GM21825 (cell line): Measurements from ENCODE around the gene SELENOP.
"Not testable (repeated sequence)": the region's sequence is repeated elsewhere in the genome, so short reads cannot be mapped to it uniquely, and the experiment has no call there.

Experiments
- ATAC-seq: cut with Tn5 transposase; IDR thresholded peaks from one replicate; pipeline ENCODE4 v1.9.1; 2021; ENCODE audit warnings: mild to moderate bottlenecking, moderate library complexity; ENCODE audit not compliant: unreplicated experiment

Gene SELENOP

GRCh38 chr5:42828671-42829070 lies 17.0 kb upstream of the SELENOP start:
- ATAC-seq, result no peak

GRCh38 chr5:42826757-42827515 lies 15.2 kb upstream of the SELENOP start:
- ATAC-seq, result no peak

GRCh38 chr5:42825422-42826148 lies 13.9 kb upstream of the SELENOP start:
- no peak for ATAC-seq

GRCh38 chr5:42824347-42824976 lies 12.8 kb upstream of the SELENOP start:
- no peak for ATAC-seq

GRCh38 chr5:42822548-42822947 lies 10.9 kb upstream of the SELENOP start:
- no peak for ATAC-seq

- ATAC-seq, result no peak
Observed at GRCh38 chr5:42819745-42820144, 8.1 kb upstream of the SELENOP start.

- ATAC-seq, result not testable (repeated sequence)
Observed at GRCh38 chr5:42816546-42816945, 4.9 kb upstream of the SELENOP start.

GRCh38 chr5:42813533-42813932 lies 1.8 kb upstream of the SELENOP start:
- no peak for ATAC-seq

- ATAC-seq, result no peak
Observed at GRCh38 chr5:42812620-42813019, 928 bp upstream of the SELENOP start.

GRCh38 chr5:42810834-42811590 lies 680 bp downstream of the SELENOP start:
- no peak for ATAC-seq

GRCh38 chr5:42808888-42809611 lies 2.6 kb downstream of the SELENOP start:
- ATAC-seq, result no peak

- ATAC-seq, result no peak
Observed at GRCh38 chr5:42807722-42808447, 3.8 kb downstream of the SELENOP start.

- no peak for ATAC-seq
Observed at GRCh38 chr5:42806701-42807262, 4.9 kb downstream of the SELENOP start.

- no peak for ATAC-seq
Observed at GRCh38 chr5:42806004-42806700, 5.5 kb downstream of the SELENOP start.

GRCh38 chr5:42804717-42805339 lies 6.9 kb downstream of the SELENOP start:
- ATAC-seq, result no peak

- no peak for ATAC-seq
Observed at GRCh38 chr5:42801516-42802166, 10.1 kb downstream of the SELENOP start.

- no peak for ATAC-seq
Observed at GRCh38 chr5:42800748-42801330, 10.9 kb downstream of the SELENOP start.
